Calu3 (cell line): ENCODE data around the gene TMEM269. TPM values are rescaled to one million over a fixed set of nuclear protein-coding genes. Genes with fewer than 3 reads are reported as not detected.
A peak's percentile ranks its signal among the peaks of the same experiment; 100 is the strongest.

Experiments
- BruUV-seq: library from RNA; stranded (reverse); fragments of 400-500 nt; replicated peaks from 2 replicates; lab custom pipeline; 2021; lab: Mats Ljungman, UMichigan
- CTCF ChIA-PET: fragments of 300-600 bp; sonication (Branson Sonifier 250); formaldehyde crosslinking; loops from one replicate; lab custom pipeline; 2022; ENCODE audit warnings: antibody characterized with exemption; lab: Charles Lee
- DNase-seq: peaks from one replicate; pipeline ENCODE4 v3.0.0; 2022
- H3K27ac Mint-ChIP-seq: one replicate; pipeline ENCODE4 v1.8.0; 2022; ENCODE audit warnings: mixed read lengths; ENCODE audit not compliant: unreplicated experiment
- H3K27me3 Mint-ChIP-seq: one replicate; pipeline ENCODE4 v1.8.0; 2022; ENCODE audit warnings: mixed read lengths; ENCODE audit not compliant: unreplicated experiment
- H3K36me3 Mint-ChIP-seq: one replicate; pipeline ENCODE4 v1.8.0; 2022; ENCODE audit warnings: mild to moderate bottlenecking, moderate library complexity, mixed read lengths; ENCODE audit not compliant: insufficient read depth, unreplicated experiment
- H3K4me1 Mint-ChIP-seq: one replicate; pipeline ENCODE4 v1.8.0; 2022; ENCODE audit warnings: mild to moderate bottlenecking, low read depth, mixed read lengths; ENCODE audit not compliant: unreplicated experiment
- H3K4me3 Mint-ChIP-seq: one replicate; pipeline ENCODE4 v1.8.0; 2022; ENCODE audit warnings: mild to moderate bottlenecking, low read depth, moderate library complexity, mixed read lengths; ENCODE audit not compliant: unreplicated experiment
- H3K9me3 Mint-ChIP-seq: one replicate; pipeline ENCODE4 v1.8.0; 2022; ENCODE audit warnings: low read depth, mixed read lengths; ENCODE audit not compliant: unreplicated experiment
- intact Hi-C: fragments of 100-400 bp; cut with micrococcal nuclease; formaldehyde crosslinking; loops from one replicate; pipeline ENCODE4 v1.10.0; 2022; ENCODE audit not compliant: unreplicated experiment
- total RNA-seq: library from RNA; stranded (reverse); gene quantifications from 2 replicates; pipeline ENCODE4 v1.2.3, GENCODE V29; 2022
- TF ChIP-seq, protein P1 (sequence below): fragments of 200-600 bp; IDR thresholded peaks from one replicate; pipeline ENCODE4 v1.8.0; 2022; ENCODE audit warnings: antibody characterized with exemption; ENCODE audit not compliant: unreplicated experiment

The TMEM269 gene
- total RNA-seq, 1 experiment from 2014 or later: 0.94 TPM

DNA sequence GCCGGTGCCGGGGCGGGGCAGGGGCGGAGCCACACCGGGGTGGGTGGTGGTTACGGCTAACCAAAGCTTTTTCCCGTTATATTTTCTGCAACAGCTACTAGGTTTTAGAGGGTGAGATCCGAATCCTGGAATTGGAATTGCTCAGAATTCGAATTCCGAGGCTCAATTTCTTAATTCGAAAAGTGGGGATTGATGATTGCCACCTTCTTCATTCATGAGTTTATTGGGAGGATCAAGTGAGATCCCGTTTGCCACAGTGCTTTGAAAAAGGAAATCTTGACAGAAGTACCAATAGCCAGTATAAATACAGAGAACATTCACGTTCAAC, 32.6 kb downstream of the TMEM269 start:
- Mint-ChIP-seq H3K4me3 (peak overlapping the region; percentile 84), H3K27me3 (no peaks in the 10 kb centered on the region), H3K9me3 (no peaks in the 10 kb centered on the region), H3K27ac (no peak overlapping the region), H3K4me1 (peaks cover 11% of the 10 kb centered on the region), H3K36me3 (peaks cover 14% of the 10 kb centered on the region)
- intact Hi-C loops: no loop called here
- BruUV-seq: no TSS peak
- TF ChIP-seq, protein P1, sequence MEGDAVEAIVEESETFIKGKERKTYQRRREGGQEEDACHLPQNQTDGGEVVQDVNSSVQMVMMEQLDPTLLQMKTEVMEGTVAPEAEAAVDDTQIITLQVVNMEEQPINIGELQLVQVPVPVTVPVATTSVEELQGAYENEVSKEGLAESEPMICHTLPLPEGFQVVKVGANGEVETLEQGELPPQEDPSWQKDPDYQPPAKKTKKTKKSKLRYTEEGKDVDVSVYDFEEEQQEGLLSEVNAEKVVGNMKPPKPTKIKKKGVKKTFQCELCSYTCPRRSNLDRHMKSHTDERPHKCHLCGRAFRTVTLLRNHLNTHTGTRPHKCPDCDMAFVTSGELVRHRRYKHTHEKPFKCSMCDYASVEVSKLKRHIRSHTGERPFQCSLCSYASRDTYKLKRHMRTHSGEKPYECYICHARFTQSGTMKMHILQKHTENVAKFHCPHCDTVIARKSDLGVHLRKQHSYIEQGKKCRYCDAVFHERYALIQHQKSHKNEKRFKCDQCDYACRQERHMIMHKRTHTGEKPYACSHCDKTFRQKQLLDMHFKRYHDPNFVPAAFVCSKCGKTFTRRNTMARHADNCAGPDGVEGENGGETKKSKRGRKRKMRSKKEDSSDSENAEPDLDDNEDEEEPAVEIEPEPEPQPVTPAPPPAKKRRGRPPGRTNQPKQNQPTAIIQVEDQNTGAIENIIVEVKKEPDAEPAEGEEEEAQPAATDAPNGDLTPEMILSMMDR: no peak
- no peak for DNase-seq
- CTCF ChIA-PET: interaction anchor here (1.0 to 1.6 kb wide), 2 partner anchors 29 to 256 kb away, joined by 3 to 7 read pairs; partner anchors contain the start of gene ZNF691

- Mint-ChIP-seq H3K4me1 (peaks cover 11% of the 10 kb centered on the region), H3K4me3 (peak overlapping the region; percentile 84), H3K27me3 (no peaks in the 10 kb centered on the region), H3K36me3 (peaks cover 14% of the 10 kb centered on the region), H3K9me3 (no peaks in the 10 kb centered on the region), H3K27ac (no peak overlapping the region)
- intact Hi-C loops: no loop called here
- TSS peak; percentile 69 for BruUV-seq
- DNase-seq: no peak
- CTCF ChIA-PET: interaction anchor here (1.0 to 1.6 kb wide), 2 partner anchors 28 to 256 kb away, joined by 3 to 7 read pairs; partner anchors contain the start of gene ZNF691
- TF ChIP-seq, protein P1: no peak
Observed at GRCh38 chr1:42817976-42818375, 33.2 kb downstream of the TMEM269 start.

DNA sequence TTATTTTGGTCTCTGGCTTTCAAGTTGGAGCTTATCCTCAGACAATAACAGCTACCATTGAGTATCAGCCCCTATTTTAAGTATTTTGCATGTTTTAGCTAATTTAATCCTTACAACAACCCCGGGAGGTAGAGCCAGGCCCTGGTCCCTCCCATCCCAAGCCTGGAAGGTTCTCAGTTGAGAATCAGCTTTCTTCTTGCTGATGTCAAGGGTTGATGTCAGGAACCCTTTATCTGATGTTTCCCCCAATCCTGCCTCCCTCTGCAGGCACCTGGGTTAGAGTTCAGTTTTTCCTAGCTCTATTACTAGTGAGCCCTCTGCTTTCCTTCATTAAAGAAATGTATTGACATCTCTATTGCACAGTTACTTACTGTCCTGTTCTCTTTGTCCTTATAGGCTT, 36.0 kb downstream of the TMEM269 start:
- H3K36me3 Mint-ChIP-seq: peaks cover 14% of the 10 kb centered on the region
- no peaks in the 10 kb centered on the region for H3K9me3 Mint-ChIP-seq
- no peak overlapping the region for H3K27ac Mint-ChIP-seq
- H3K4me3 Mint-ChIP-seq: no peak overlapping the region
- H3K4me1 Mint-ChIP-seq: peaks cover 9% of the 10 kb centered on the region
- CTCF ChIA-PET: interaction anchor here (1.3 kb wide), 1 partner anchor 26 kb away, joined by 3 read pairs; the partner anchor contains the start of gene ZNF691
- BruUV-seq: no TSS peak
- no peak for DNase-seq
- no peaks in the 10 kb centered on the region for H3K27me3 Mint-ChIP-seq
- TF ChIP-seq, protein P1: no peak
- intact Hi-C loops: no loop called here

GRCh38 chr1:42821690-42822089, 36.9 kb downstream of the TMEM269 start:
- no peak for DNase-seq
- Mint-ChIP-seq H3K27ac (no peak overlapping the region), H3K4me1 (peaks cover under 1% of the 10 kb centered on the region), H3K9me3 (no peaks in the 10 kb centered on the region), H3K36me3 (peaks cover 9% of the 10 kb centered on the region), H3K27me3 (no peaks in the 10 kb centered on the region), H3K4me3 (no peak overlapping the region)
- BruUV-seq: no TSS peak
- TF ChIP-seq, protein P1: no peak
- intact Hi-C loops: no loop called here
- CTCF ChIA-PET: interaction anchor here (0.8 kb wide), 1 partner anchor 103 kb away, joined by 4 read pairs; no protein-coding TSS in a partner anchor
